Loucy (cell line): ENCODE data around the gene MAGEF1.

Experiments used
- H2AFZ ChIP-seq: fragments of 200-600 bp; sonication (generic); 2 replicates; pipeline ENCODE4 v1.6.0; 2016; ENCODE audit warnings: antibody characterized with exemption, mild to moderate bottlenecking, low read length, moderate library complexity
- H3F3A ChIP-seq: fragments of 200-600 bp; 2 replicates; pipeline ENCODE4 v1.6.0; 2016; ENCODE audit warnings: antibody characterized with exemption, low read depth, mild to moderate bottlenecking
- H3K27me3 ChIP-seq: fragments of 200-600 bp; sonication (generic); 2 replicates; pipeline ENCODE4 v1.6.1; 2014; ENCODE audit warnings: low read length, mild to moderate bottlenecking; ENCODE audit not compliant: insufficient read depth, poor library complexity, severe bottlenecking
- H3K36me3 ChIP-seq: fragments of 200-600 bp; sonication (generic); 2 replicates; pipeline ENCODE4 v1.6.1; 2016; ENCODE audit warnings: low read length; ENCODE audit not compliant: insufficient read depth
- H3K4me1 ChIP-seq: fragments of 200-600 bp; sonication (generic); 2 replicates; pipeline ENCODE4 v1.5.1; 2014; ENCODE audit warnings: low read length, mild to moderate bottlenecking; ENCODE audit not compliant: insufficient read depth, poor library complexity, severe bottlenecking
- H3K4me2 ChIP-seq: fragments of 200-600 bp; sonication (generic); 2 replicates; pipeline ENCODE4 v1.6.0; 2014; ENCODE audit warnings: antibody characterized with exemption, low read length, low read depth, mild to moderate bottlenecking; ENCODE audit not compliant: poor library complexity, severe bottlenecking
- H3K4me3 ChIP-seq: fragments of 200-600 bp; sonication (generic); 2 replicates; pipeline ENCODE4 v1.5.1; 2014; ENCODE audit warnings: low read length, mild to moderate bottlenecking, mixed read lengths; ENCODE audit not compliant: poor library complexity, severe bottlenecking
- H3K79me2 ChIP-seq: fragments of 200-600 bp; sonication (generic); 2 replicates; pipeline ENCODE4 v1.6.1; 2014; ENCODE audit warnings: low read length; ENCODE audit not compliant: insufficient read depth
- H3K9ac ChIP-seq: fragments of 200-600 bp; sonication (generic); 2 replicates; pipeline ENCODE4 v1.6.0; 2014; ENCODE audit warnings: mild to moderate bottlenecking, low read depth, low read length, moderate library complexity; ENCODE audit not compliant: poor library complexity, severe bottlenecking
- H3K9me2 ChIP-seq: fragments of 200-600 bp; sonication (generic); replicated peaks from 2 replicates; pipeline ENCODE4 v1.6.1; 2016; ENCODE audit warnings: low read depth, low read length, mixed read lengths
- H3K9me3 ChIP-seq: fragments of 200-600 bp; sonication (generic); 2 replicates; pipeline ENCODE4 v1.6.1; 2014; ENCODE audit warnings: mild to moderate bottlenecking, antibody characterized with exemption, low read length, low read depth; ENCODE audit not compliant: insufficient read depth
- H4K20me1 ChIP-seq: fragments of 200-600 bp; sonication (generic); 2 replicates; pipeline ENCODE4 v1.6.0; 2014; ENCODE audit warnings: antibody characterized with exemption, low read length, mild to moderate bottlenecking; ENCODE audit not compliant: insufficient read depth, poor library complexity, severe bottlenecking
- EZH2phosphoT487 ChIP-seq: fragments of 200-600 bp; IDR thresholded peaks from 2 replicates; pipeline ENCODE4 v1.6.1; 2018; ENCODE audit warnings: antibody characterized with exemption, mild to moderate bottlenecking, moderate library complexity, borderline replicate concordance
- TF ChIP-seq, protein P1 (sequence below): fragments of 200-600 bp; sonication (generic); conservative IDR thresholded peaks from 2 replicates; pipeline ENCODE4 v1.5.1; 2014; ENCODE audit warnings: mild to moderate bottlenecking, antibody characterized with exemption, low read length

MAGEF1 gene

DNA sequence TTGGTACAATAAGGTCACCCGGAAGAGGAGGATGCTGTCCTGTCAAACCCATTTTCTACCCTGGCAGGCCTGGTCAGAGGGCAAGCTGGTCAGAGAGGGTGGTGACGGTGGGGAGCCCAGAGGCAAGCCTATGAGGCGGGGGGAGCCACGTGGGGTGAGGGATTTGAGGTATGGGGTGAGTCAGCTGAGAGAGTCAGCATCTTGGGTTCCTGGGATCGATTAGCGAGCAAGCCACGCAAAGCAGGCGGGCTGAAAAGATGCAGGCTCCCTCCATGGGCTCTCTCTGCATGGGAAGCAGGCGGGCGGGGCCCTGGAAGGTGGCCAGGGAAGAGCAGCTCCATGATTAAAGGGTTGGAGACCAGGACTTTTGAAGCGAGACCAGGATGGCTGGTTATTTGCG is 48.1 kb downstream of the MAGEF1 start:
- H3K9me3 ChIP-seq: no peaks in the 10 kb centered on the region
- H3F3A ChIP-seq: no peaks in the 10 kb centered on the region
- no peak for TF ChIP-seq EZH2phosphoT487
- TF ChIP-seq, protein P1, sequence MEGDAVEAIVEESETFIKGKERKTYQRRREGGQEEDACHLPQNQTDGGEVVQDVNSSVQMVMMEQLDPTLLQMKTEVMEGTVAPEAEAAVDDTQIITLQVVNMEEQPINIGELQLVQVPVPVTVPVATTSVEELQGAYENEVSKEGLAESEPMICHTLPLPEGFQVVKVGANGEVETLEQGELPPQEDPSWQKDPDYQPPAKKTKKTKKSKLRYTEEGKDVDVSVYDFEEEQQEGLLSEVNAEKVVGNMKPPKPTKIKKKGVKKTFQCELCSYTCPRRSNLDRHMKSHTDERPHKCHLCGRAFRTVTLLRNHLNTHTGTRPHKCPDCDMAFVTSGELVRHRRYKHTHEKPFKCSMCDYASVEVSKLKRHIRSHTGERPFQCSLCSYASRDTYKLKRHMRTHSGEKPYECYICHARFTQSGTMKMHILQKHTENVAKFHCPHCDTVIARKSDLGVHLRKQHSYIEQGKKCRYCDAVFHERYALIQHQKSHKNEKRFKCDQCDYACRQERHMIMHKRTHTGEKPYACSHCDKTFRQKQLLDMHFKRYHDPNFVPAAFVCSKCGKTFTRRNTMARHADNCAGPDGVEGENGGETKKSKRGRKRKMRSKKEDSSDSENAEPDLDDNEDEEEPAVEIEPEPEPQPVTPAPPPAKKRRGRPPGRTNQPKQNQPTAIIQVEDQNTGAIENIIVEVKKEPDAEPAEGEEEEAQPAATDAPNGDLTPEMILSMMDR: no peak
- no peaks in the 10 kb centered on the region for H3K36me3 ChIP-seq
- no peak overlapping the region for H2AFZ ChIP-seq
- H3K27me3 ChIP-seq: no peaks in the 10 kb centered on the region
- H3K4me3 ChIP-seq: no peak overlapping the region
- peaks cover 4% of the 10 kb centered on the region for H3K4me1 ChIP-seq
- no peaks in the 10 kb centered on the region for H3K9me2 ChIP-seq
- no peak overlapping the region for H3K4me2 ChIP-seq
- no peaks in the 10 kb centered on the region for H4K20me1 ChIP-seq
- H3K9ac ChIP-seq: no peak overlapping the region
- no peaks in the 10 kb centered on the region for H3K79me2 ChIP-seq

DNA sequence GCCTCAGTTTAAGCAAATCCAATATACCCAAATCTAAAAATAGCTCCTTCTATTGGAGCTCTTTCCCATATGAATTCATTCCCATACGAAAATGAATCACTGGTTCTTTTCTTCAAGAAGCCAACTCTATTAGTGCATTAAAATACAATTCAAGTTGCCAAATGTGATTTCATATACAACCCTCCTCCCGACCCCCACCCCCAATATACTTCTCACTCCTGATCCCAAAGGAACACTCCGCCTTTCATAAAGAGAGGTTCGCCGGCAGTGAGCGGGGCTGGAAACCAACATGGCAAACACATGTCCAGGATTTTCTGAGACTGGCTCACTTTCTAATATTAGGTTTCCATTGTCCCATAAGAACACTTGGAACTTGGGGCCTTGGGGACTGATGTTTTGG is 48.5 kb downstream of the MAGEF1 start:
- Histone ChIP-seq H3K27me3 (no peaks in the 10 kb centered on the region), H3K4me3 (no peak overlapping the region), H3K4me1 (peaks cover 4% of the 10 kb centered on the region), H4K20me1 (no peaks in the 10 kb centered on the region), H2AFZ (no peak overlapping the region), H3F3A (no peaks in the 10 kb centered on the region), H3K9ac (no peak overlapping the region), H3K36me3 (no peaks in the 10 kb centered on the region), H3K79me2 (no peaks in the 10 kb centered on the region), H3K4me2 (no peak overlapping the region), H3K9me2 (no peaks in the 10 kb centered on the region), H3K9me3 (no peaks in the 10 kb centered on the region)
- TF ChIP-seq, protein P1: no peak
- no peak for TF ChIP-seq EZH2phosphoT487

DNA sequence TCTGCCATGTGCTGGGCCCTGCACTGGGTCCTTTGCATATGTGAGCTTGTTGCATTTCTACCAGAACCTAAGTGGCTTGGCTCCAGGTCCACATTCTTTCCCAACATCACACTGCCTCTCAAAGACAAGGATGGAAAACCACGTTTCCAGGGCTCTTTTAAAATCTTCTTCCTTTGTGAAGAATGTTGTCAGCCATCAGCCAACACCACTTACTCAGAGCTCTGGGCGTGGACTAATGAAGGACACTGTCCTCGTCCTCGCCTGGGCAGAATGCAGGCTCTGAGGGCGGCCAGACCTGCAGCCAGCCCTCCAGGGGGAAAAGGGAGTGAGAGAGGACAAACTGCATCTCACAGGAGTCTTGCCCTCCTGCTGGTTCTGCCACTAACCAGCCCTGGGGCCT is 49.7 kb downstream of the MAGEF1 start:
- peaks cover 4% of the 10 kb centered on the region for H3K4me1 ChIP-seq
- H3K9me2 ChIP-seq: no peaks in the 10 kb centered on the region
- no peak overlapping the region for H2AFZ ChIP-seq
- H4K20me1 ChIP-seq: no peaks in the 10 kb centered on the region
- no peaks in the 10 kb centered on the region for H3F3A ChIP-seq
- no peaks in the 10 kb centered on the region for H3K27me3 ChIP-seq
- no peaks in the 10 kb centered on the region for H3K36me3 ChIP-seq
- H3K9me3 ChIP-seq: no peaks in the 10 kb centered on the region
- no peak overlapping the region for H3K9ac ChIP-seq
- H3K4me3 ChIP-seq: no peak overlapping the region
- H3K4me2 ChIP-seq: no peak overlapping the region
- H3K79me2 ChIP-seq: no peaks in the 10 kb centered on the region
- TF ChIP-seq EZH2phosphoT487: no peak
- TF ChIP-seq, protein P1: no peak
